Measurements from ENCODE around the gene PIAS1.
"Not testable (repeated sequence)": the region's sequence is repeated elsewhere in the genome, so short reads cannot be mapped to it uniquely, and the experiment has no call there.

PIAS1 gene

GRCh38 chr15:68218331-68218730, 164.2 kb downstream of the PIAS1 start:
- DNase-seq (ENCODE audit: low read depth, low spot score): no peak

DNA sequence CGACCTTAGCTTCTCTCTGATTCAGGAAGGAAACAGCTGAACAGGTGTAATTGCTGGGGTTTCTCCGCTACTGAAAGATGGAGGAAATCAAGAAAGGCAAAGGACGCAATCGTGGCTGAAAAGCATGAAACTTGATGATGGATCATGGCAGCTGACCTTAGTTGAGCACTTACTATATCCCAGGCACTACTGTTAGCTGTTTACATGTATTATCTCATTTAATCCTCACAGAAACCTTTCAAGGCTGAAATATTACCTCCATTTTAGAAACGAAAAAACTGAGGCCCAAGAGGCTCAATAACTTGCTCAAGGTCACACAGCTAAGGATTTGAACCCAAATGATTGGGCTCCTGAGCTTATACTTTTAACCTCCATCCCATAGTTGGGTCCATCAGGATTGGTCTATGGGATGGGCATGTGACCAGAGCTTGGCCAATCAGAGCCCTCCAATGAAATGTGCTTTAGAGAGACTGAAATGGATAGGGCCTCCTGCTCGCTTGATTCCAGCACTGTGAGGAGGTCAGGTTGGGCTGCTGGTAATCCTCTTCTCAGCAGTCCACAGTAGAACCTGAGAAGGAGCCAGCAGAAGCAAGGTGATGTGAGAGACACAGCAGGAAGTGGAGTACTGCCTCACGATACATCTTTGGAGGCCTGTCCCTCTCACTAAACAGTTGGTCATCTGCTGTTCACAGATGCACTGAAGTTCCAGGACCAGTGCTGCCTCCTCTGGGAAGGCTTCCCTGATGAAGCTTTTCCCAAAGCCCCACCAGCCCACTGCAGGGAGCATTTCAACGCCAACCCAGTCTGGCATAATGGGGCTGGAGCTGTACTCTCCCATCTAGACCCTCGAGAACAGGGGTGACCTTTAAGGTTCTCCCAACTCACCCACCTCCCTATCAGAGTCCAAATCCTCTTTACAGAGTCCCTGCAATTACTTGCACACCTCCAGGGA, 165.0 kb downstream of the PIAS1 start:
- DNase-seq (ENCODE audit: low read depth, low spot score): no peak

DNA sequence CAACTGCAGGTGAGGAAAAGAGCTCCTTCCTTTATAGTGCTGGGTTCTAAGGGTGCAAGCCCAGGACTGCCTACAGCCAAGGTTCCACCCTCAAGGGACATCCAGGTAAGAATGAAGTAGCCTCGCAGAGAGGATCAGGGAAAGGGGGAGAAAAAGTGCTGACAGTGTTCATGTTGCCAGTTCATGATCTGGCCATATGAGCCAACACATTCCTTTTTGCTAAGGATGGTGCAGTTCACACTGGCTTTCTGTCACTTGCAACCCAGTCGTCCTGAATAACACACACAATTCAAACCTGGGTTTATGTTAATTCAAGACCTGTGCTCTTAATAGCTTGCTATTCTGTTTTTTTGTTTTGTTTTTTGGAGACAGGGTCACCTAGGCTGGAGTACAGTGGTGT, 166.4 kb downstream of the PIAS1 start:
- no peak for DNase-seq (ENCODE audit: low read depth, low spot score)

GRCh38 chr15:68220967-68221366, 166.9 kb downstream of the PIAS1 start:
- DNase-seq (ENCODE audit: low read depth, low spot score): no peak

DNA sequence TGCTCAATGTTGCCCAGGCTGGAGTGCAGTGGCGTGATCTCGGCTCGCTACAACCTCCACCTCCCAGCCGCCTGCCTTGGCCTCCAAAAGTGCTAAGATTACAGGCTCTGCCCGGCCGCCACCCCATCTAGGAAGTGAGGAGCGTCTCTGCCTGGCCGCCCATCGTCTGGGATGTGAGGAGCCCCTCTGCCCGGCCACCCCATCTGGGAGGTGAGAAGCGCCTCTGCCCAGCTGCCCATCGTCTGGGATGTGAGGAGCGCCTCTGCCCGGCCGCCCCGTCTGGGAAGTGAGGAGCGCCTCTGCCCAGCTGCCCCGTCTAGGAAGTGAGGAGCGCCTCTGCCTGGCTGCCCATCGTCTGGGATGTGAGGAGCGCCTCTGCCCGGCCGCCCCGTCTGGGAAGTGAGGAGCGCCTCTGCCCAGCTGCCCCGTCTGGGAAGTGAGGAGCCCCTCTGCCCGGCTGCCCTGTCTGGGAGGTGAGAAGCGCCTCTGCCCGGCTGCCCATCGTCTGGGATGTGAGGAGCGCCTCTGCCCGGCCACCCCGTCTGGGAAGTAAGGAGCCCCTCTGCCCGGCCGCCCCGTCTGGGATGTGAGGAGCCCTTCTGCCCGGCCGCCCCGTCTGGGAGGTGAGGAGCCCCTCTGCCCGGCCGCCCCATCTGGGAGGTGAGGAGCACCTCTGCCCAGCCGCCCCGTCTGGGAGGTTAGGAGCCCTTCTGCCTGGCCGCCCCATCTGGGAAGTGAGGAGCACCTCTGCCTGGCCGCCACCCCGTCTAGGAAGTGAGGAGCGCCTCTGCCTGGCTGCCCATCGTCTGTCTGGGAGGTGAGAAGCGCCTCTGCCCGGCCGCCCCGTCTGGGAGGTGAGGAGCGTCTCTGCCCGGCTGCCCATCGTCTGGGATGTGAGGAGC, 167.7 kb downstream of the PIAS1 start:
- not testable (repeated sequence) for DNase-seq (ENCODE audit: low read depth, low spot score)

GRCh38 chr15:68222432-68222743, 168.3 kb downstream of the PIAS1 start:
- not testable (repeated sequence) for DNase-seq (ENCODE audit: low read depth, low spot score)

DNA sequence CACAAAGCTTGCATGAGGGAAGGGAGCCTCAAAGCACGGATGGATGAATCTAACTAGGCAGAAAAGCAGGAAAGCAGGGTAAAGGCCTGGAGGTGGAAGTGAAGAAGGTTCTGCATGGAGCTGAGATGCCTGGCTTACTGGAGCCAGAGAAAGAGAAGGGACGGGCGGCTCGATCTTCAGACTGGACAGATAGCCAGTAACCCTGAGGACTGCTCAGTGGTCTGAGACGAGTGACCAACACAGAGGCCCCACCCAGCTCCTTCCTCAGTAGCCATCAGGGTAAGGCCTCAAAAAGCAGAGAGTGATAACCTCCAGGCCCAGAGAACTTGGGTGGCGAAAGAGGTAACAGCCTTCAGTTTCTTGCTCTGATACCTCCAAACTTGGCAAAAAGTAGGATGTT, 169.1 kb downstream of the PIAS1 start:
- no peak for DNase-seq (ENCODE audit: low read depth, low spot score)

DNA sequence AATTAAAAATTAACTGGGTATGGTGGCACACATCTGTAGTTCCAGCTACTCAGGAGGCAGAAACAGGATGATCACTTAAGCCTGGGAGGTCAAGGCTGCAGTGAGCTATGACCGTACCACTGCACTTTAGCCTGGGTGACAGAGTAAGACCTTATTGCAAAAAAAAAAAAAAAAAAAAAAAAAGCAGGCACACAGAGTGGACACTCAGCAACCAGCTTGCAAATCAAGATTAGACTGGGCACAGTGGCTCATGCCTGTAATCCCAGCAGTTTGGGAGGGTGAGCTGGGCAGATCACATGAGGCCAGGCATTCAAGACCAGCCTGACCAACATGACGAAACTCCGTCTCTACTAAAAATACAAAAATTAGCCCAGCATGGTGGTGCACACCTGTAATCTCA, 170.0 kb downstream of the PIAS1 start:
- DNase-seq (ENCODE audit: low read depth, low spot score): no peak

DNA sequence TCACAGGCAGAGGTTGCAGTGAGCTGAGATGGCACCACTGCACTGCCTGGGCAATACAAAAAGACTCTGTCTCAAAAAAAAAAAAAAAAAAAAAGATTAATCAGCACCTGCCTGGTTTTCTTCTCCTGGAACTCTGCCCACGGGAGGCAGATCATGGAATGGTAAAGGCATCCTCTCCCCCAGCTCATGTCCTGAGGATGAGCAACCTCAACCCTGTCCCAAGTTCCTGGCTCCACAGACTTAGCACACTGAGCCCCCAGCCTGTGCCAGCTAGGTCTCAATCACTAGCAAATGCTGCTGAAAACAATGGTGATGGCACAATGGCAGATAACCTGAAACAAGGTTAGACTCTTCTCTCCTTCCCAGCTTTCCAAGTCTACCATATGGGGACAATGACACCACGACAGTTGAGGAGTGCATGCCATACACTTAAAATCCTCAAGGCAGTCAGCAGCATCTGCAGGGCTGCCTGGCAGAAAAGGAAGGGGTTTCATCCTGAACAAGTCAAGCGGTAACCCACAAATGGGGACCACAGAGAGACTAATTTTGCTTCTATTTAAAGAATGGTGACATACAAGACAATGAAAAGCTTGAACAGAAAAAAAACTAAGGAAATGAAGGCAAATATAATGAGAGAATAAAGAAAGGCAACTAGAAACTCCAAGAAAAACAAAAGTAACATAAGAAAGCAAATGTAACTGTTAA, 170.6 kb downstream of the PIAS1 start:
- DNase-seq (ENCODE audit: low read depth, low spot score): no peak

GRCh38 chr15:68225442-68225841, 171.3 kb downstream of the PIAS1 start:
- not testable (repeated sequence) for DNase-seq (ENCODE audit: low read depth, low spot score)

DNA sequence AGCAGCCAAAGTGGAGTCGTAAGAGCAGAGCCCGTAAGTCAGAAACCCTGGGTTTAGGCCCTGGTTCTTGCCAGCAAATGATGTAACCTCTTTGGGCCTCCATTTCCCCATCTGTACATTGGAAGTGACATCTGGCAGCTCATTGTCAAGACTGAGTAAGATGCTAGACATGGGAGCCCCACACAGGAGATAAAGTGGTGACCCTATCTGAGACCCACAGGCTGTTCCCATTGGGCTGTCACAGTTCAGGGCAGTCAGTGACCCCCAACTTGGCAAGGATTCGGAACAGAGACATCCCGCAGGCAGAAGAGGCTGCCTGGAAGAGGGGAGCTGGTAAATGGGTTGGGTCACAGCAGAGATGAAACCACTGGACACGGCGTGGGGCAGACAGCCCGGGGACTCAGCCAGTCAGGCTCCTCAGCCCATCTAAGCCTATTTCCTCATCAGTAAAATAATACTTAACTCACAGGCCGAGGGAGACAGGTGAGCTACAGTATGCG, 173.6 kb downstream of the PIAS1 start:
- DNase-seq (ENCODE audit: low read depth, low spot score): no peak

DNA sequence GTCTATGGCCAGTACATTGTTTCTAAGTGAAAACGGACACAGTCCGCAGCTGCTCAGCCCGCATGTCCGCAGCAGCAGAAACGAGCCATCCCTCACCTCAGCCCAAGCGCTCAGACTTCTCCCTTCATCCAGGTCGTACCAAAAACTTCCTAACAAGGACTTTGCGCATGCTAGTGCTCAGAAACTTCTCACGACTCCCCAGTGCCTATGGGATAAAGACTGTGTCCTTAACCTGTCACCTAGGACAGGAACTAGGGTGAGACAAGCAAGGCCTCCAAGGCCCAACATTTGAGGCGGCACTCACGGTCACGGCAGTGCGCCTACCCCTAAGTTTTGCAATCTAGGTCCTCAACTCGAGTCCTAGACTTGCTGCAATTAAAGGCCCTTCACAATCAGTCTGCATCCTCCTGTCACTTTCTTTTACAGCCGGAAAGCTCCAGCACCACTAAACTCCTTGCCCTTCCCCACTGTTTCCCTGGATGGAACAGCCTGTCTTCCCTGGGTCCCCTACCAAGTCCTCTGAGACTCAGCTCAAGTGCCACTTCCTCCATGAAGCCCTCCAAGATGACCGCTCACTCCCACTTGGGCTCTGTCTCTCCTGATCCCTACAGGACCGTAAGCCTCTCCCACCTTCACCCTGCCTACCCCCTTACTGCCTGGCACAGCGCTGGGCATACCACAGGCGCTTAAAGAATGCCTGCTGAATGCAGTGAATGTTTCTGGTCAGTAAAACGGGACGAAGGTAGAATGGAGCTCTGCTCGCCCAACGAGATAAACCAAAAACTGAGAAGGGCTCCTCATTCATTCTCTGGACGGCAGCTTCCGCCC, 174.2 kb downstream of the PIAS1 start:
- DNase-seq (ENCODE audit: low read depth, low spot score): no peak

- DNase-seq (ENCODE audit: low read depth, low spot score): no peak
Measured at GRCh38 chr15:68228971-68229385, 174.9 kb downstream of the PIAS1 start.

GRCh38 chr15:68229386-68230156, 175.5 kb downstream of the PIAS1 start, which contains the start of gene CLN6:
CLN6 (minus strand) TSS chr15:68229728; CDS start chr15:68229584, 144 bp downstream.
- DNase-seq (ENCODE audit: low read depth, low spot score): peak; percentile 58

DNA sequence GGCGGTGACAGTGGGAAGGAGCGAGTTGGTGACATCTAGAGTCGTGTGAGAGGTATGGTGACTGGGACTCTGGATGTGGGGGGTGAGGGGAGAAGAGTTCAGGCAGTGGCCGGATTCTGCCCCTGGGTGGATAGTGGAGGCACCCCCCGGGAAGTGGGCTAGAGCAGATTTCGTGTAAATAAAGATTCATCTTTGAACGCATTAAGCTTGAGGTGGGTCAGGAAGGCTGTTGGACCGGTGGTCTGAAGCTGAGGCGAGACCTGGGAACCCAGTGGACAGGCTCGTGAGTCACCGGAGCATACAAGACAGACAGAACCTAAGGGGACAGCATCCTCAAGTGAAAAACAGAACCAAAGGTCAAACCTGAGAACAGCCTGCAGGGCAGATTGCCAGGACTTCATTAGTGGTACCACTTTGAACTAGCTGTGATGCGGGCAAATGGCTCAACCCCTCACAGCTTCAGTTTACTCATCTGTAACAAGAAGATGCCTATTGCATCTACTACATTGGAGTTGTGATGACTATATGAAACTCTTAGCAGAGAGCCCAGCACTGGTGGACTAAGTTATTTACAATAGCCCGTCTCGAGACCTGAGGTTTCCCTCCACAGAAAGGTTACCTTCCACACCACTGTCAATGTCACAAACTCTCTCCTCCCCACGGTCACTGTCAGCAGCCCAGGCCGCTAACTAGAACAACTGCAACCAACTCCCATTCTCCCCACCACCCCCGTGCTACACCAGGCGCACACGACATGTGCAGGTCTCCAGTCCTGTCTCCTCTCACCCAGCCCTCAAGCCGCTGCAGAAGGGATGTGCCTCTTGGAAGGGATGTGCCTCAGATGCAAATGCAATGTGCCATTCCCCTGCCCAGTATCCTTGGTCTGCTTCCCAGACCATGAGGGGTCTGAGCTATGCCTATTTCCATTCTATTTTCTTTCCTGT, 176.3 kb downstream of the PIAS1 start:
- no peak for DNase-seq (ENCODE audit: low read depth, low spot score)

DNA sequence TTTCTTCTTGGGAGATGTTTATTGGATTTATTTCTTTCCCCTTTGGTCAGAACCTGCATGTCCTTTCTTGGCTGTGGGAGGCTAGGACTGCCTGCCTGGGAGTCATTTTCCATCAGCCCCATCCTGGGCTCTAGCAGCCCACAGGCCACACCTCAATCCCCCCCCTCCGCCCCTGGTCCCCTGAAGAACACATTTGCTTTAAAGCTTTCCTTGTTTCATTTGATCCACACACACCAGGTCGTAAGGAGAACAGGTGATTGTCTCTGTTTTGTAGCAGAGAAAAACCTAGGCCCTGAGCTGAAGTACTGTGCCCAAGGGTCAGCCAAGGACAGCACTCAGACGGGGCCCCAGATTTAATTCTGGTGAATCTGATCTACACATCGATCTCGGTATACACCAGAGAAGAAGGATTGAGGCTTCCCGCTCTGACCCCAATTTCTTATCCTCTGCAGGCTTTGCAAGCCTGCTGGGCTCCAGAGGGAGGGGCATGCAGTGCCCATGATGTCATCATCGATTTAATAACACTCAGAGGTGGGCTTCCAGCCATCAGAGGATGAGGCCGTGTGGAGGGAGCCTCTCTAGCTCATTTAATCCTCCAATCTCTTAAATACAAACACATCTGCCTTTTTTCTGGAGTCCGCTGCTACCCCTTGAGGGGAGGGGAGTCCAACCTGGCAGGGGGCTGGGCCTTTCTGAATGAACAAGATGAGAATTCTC, 177.1 kb downstream of the PIAS1 start:
- DNase-seq (ENCODE audit: low read depth, low spot score): no peak

DNA sequence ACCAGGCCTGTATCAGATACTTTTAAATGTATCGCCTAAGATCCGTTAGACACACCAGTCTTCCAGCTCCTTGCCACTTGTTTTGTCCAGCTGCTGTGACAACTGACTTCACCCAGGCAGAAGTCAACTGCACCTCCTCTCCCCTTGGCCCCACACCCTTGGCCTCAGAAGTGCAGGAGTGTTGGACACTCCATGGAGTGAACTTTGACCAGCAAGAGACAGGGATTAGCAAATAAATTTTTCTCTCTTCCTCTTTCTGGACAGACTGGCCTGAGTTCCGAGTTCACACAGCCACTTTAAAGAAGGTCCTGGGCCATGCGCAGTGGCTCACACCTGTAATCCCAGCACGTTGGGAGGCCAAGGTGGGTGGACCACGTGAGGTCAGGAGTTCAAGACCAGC, 178.3 kb downstream of the PIAS1 start:
- DNase-seq (ENCODE audit: low read depth, low spot score): no peak

DNA sequence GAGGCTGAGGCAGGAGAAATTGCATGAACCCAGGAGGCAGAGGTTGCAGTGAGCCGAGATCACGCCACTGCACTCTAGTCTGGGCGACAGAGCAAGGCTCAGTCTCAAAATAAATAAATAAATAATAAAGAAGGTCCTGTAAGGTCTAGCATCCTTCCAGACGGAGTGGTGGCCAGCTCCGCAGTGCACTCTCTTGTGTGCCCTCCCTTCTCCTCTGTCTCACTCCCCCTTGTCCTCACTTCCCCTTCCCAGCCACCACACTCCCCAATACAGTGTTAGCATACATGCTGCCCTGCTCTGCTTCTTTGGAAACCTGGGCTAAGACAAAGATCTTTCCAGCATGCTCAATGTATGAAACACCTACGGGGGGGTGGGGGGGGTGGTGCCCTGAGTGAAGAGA, 178.8 kb downstream of the PIAS1 start:
- DNase-seq (ENCODE audit: low read depth, low spot score): no peak
